ENCODE data around the gene HDDC3. TPM values are rescaled to one million over a fixed set of nuclear protein-coding genes. Genes with fewer than 3 reads are reported as not detected.

The HDDC3 gene
- polyA plus RNA-seq, 1 donor (not counting 4 experiments of a cell fraction or from before 2014, with no cell fraction given): 11.8 TPM

GRCh38 chr15:90885432-90886290, 46.7 kb downstream of the HDDC3 start:
- no peaks in the 10 kb centered on the region for H3K4me1 ChIP-seq (ENCODE audit: control insufficient read depth, extremely low read depth, insufficient read depth, low read length)
- TF ChIP-seq EZH2 (IDR thresholded peaks at IDR 0.05; ENCODE audit: low read length) (no peak), CTCF (optimal IDR thresholded peaks at IDR 0.05 in 1 of 3, IDR thresholded peaks at IDR 0.05 in 1 of 3, conservative IDR thresholded peaks at IDR 0.05 in 1 of 3; ENCODE audit: extremely low read depth in 1 of 3, insufficient read depth in 2 of 3, low read length in 3 of 3) (peak; percentile 91 to 96 (median 96))
- no peak overlapping the region for H3K27ac ChIP-seq (ENCODE audit: control insufficient read depth, insufficient read depth, low read length)
- no peak overlapping the region for H3K9ac ChIP-seq (ENCODE audit: control insufficient read depth, extremely low read depth, insufficient read depth, low read length)
- FAIRE-seq: peak; percentile 64
- H3K4me2 ChIP-seq (ENCODE audit: control insufficient read depth, extremely low read depth, insufficient read depth, low read depth, low read length): no peak overlapping the region
- H3K36me3 ChIP-seq (ENCODE audit: control insufficient read depth in 2 of 2, extremely low read depth in 1 of 2, insufficient read depth in 2 of 2, low read length in 2 of 2): peaks cover 4 to 8% of the 10 kb centered on the region in 2 experiments
- H3K79me2 ChIP-seq (ENCODE audit: control insufficient read depth, insufficient read depth, low read length): no peaks in the 10 kb centered on the region
- H3K27me3 ChIP-seq (ENCODE audit: control insufficient read depth, extremely low read depth, insufficient read depth, low read length): no peaks in the 10 kb centered on the region
- no peak overlapping the region for H2AFZ ChIP-seq (ENCODE audit: control insufficient read depth, low read length)
- no peak overlapping the region for H3K4me3 ChIP-seq (ENCODE audit: control insufficient read depth in 2 of 3, extremely low read depth in 1 of 3, insufficient read depth in 2 of 3, low read depth in 1 of 3, low read length in 3 of 3)
- no peak for DNase-seq (ENCODE audit: low read depth, low spot score)
- H3K9me1 ChIP-seq (ENCODE audit: control insufficient read depth, extremely low read depth, insufficient read depth, low read length): no peaks in the 10 kb centered on the region
- no peaks in the 10 kb centered on the region for H3K9me3 ChIP-seq (ENCODE audit: control insufficient read depth, low read depth, low read length)
- dilution Hi-C loops (cut with MboI; ENCODE audit: extremely low pct_ligation_motif_present, low sequenced_read_pairs): no loop called here
- H4K20me1 ChIP-seq (ENCODE audit: control insufficient read depth, extremely low read depth, insufficient read depth, low read length): no peaks in the 10 kb centered on the region

- Histone ChIP-seq H3K9me3 (ENCODE audit: control insufficient read depth, low read depth, low read length) (no peaks in the 10 kb centered on the region), H3K9ac (ENCODE audit: control insufficient read depth, extremely low read depth, insufficient read depth, low read length) (peak overlapping the region; percentile 47), H3K36me3 (ENCODE audit: control insufficient read depth in 2 of 2, extremely low read depth in 1 of 2, insufficient read depth in 2 of 2, low read length in 2 of 2) (peaks cover 8 to 13% of the 10 kb centered on the region in 2 experiments), H3K27me3 (ENCODE audit: control insufficient read depth, extremely low read depth, insufficient read depth, low read length) (no peaks in the 10 kb centered on the region), H3K4me3 (ENCODE audit: control insufficient read depth in 2 of 3, extremely low read depth in 1 of 3, insufficient read depth in 2 of 3, low read depth in 1 of 3, low read length in 3 of 3) (peak overlapping the region in 1 of 3 experiments; percentile 13), H3K79me2 (ENCODE audit: control insufficient read depth, insufficient read depth, low read length) (no peaks in the 10 kb centered on the region), H3K27ac (ENCODE audit: control insufficient read depth, insufficient read depth, low read length) (no peak overlapping the region), H3K4me2 (ENCODE audit: control insufficient read depth, extremely low read depth, insufficient read depth, low read depth, low read length) (peak overlapping the region; percentile 45), H3K4me1 (ENCODE audit: control insufficient read depth, extremely low read depth, insufficient read depth, low read length) (no peaks in the 10 kb centered on the region), H3K9me1 (ENCODE audit: control insufficient read depth, extremely low read depth, insufficient read depth, low read length) (no peaks in the 10 kb centered on the region), H4K20me1 (ENCODE audit: control insufficient read depth, extremely low read depth, insufficient read depth, low read length) (no peaks in the 10 kb centered on the region), H2AFZ (ENCODE audit: control insufficient read depth, low read length) (peak overlapping the region; percentile 30)
- dilution Hi-C loops (cut with MboI; ENCODE audit: extremely low pct_ligation_motif_present, low sequenced_read_pairs): no loop called here
- no peak for FAIRE-seq
- DNase-seq (ENCODE audit: low read depth, low spot score): no peak
- TF ChIP-seq EZH2 (IDR thresholded peaks at IDR 0.05; ENCODE audit: low read length) (no peak), CTCF (optimal IDR thresholded peaks at IDR 0.05 in 1 of 3, IDR thresholded peaks at IDR 0.05 in 1 of 3, conservative IDR thresholded peaks at IDR 0.05 in 1 of 3; ENCODE audit: extremely low read depth in 1 of 3, insufficient read depth in 2 of 3, low read length in 3 of 3) (no peak)
Measured at GRCh38 chr15:90884719-90885431, 47.5 kb downstream of the HDDC3 start.
